Panc1 (cell line): Measurements from ENCODE around the gene MTCH1. TPM values are rescaled to one million over a fixed set of nuclear protein-coding genes. Genes with fewer than 3 reads are reported as not detected.

ENCODE experiments used
- ATAC-seq: fragments of 200-7000 bp; cut with Tn5 transposase; 2 replicates; pipeline ENCODE4 v1.9.1; 2020; ENCODE audit warnings: mild to moderate bottlenecking, moderate library complexity
- BruUV-seq: library from RNA; stranded (reverse); fragments of 400-500 nt; replicated peaks from 2 replicates; lab custom pipeline; 2021; lab: Mats Ljungman, UMichigan
- CTCF ChIA-PET: fragments of 300-600 bp; sonication (Branson Sonifier 250); formaldehyde crosslinking; loops from one replicate; lab custom pipeline; 2022; ENCODE audit warnings: antibody characterized with exemption; lab: Charles Lee
- POLR2A ChIA-PET: fragments of 300-600 bp; sonication (Branson Sonifier 250); formaldehyde crosslinking; loops from one replicate; lab custom pipeline; 2022; ENCODE audit warnings: antibody characterized with exemption; lab: Charles Lee
- DNase-seq: peaks from one replicate; pipeline ENCODE4 v3.0.0-alpha.2; 2010; ENCODE audit warnings: low read depth, low spot score
- H3K27ac ChIP-seq: 2 replicates; pipeline ENCODE4 v1.5.1; 2011; ENCODE audit warnings: mild to moderate bottlenecking, low read length, inconsistent platforms
- H3K27me3 ChIP-seq: fragments of 200-500 bp; sonication (Bioruptor generic); 2 replicates; pipeline ENCODE4 v1.6.0; 2014; ENCODE audit warnings: low read length, inconsistent platforms; ENCODE audit not compliant: control insufficient read depth, insufficient read depth
- H3K36me3 ChIP-seq: fragments of 200-500 bp; sonication (Bioruptor generic); 2 replicates; pipeline ENCODE4 v1.5.1; 2014; ENCODE audit warnings: inconsistent platforms, mild to moderate bottlenecking, low read length, moderate library complexity; ENCODE audit not compliant: control insufficient read depth, insufficient read depth
- H3K4me1 ChIP-seq: 2 replicates; pipeline ENCODE4 v1.5.1; 2011; ENCODE audit warnings: inconsistent platforms, mild to moderate bottlenecking, low read length, moderate library complexity; ENCODE audit not compliant: control insufficient read depth, insufficient read depth
- H3K4me3 ChIP-seq, 2 experiments: 2 replicates each; pipeline ENCODE4 v1.5.1; 2011 to 2012; ENCODE audit warnings: low read depth in 2 of 2, low read length in 2 of 2, mild to moderate bottlenecking in 2 of 2, inconsistent platforms in 1 of 2, moderate library complexity in 1 of 2
- H3K9me3 ChIP-seq: fragments of 200-500 bp; sonication (Bioruptor generic); 2 replicates; pipeline ENCODE4 v1.5.1; 2014; ENCODE audit warnings: low read depth, mild to moderate bottlenecking, inconsistent platforms, low read length, moderate library complexity; ENCODE audit not compliant: control insufficient read depth, insufficient read depth
- POLR2AphosphoS5 ChIP-seq: IDR thresholded peaks from 2 replicates; pipeline ENCODE4 v1.6.1; 2012; ENCODE audit warnings: mild to moderate bottlenecking, low read depth, low read length, moderate library complexity
- SIN3A ChIP-seq: IDR thresholded peaks from 2 replicates; pipeline ENCODE4 v1.6.1; 2012; ENCODE audit warnings: low read depth, mild to moderate bottlenecking, low read length, moderate library complexity, borderline replicate concordance; ENCODE audit not compliant: insufficient read depth
- TCF7L2 ChIP-seq: IDR thresholded peaks from 2 replicates; pipeline ENCODE4 v1.6.1; 2011; ENCODE audit warnings: mild to moderate bottlenecking, low read depth, low read length, inconsistent platforms
- in situ Hi-C: cut with HindIII; loops from 2 replicates; pipeline ENCODE4 v1.10.0; 2016; ENCODE audit warnings: low sequenced_read_pairs, low pct_unique_long_range_greater_than_20kb
- intact Hi-C: fragments of 100-400 bp; cut with micrococcal nuclease; formaldehyde crosslinking; loops from one replicate; pipeline ENCODE4 v1.10.0; 2022; ENCODE audit not compliant: unreplicated experiment
- total RNA-seq: library from RNA; stranded (reverse); gene quantifications from one replicate; pipeline ENCODE4 v1.2.1, GENCODE V29; 2021; ENCODE audit not compliant: unreplicated experiment
- TF ChIP-seq, protein P1 (sequence below): fragments of 450-650 bp; IDR thresholded peaks from 2 replicates; pipeline ENCODE4 v1.5.1; 2017; ENCODE audit warnings: mild to moderate bottlenecking
- TF ChIP-seq, protein P2 (sequence below), 2 experiments: IDR thresholded peaks; 2 replicates each; pipeline ENCODE4 v1.6.1; 2011 to 2012; ENCODE audit warnings: low read depth in 2 of 2, control low read depth in 1 of 2, low read length in 1 of 2, mild to moderate bottlenecking in 1 of 2, moderate library complexity in 1 of 2; ENCODE audit not compliant: insufficient read depth in 1 of 2

MTCH1 gene
- total RNA-seq, 1 experiment from 2014 or later: 223 TPM

GRCh38 chr6:36961441-36962435 lies 24.3 kb downstream of the MTCH1 start:
- H3K9me3 ChIP-seq: no peaks in the 10 kb centered on the region
- POLR2A ChIA-PET: no interaction called here
- CTCF ChIA-PET: no interaction called here
- no peak for ATAC-seq
- intact Hi-C loops: no loop called here
- no peaks in the 10 kb centered on the region for H3K36me3 ChIP-seq
- H3K27ac ChIP-seq: no peak overlapping the region
- BruUV-seq: no TSS peak
- TF ChIP-seq, protein P1, sequence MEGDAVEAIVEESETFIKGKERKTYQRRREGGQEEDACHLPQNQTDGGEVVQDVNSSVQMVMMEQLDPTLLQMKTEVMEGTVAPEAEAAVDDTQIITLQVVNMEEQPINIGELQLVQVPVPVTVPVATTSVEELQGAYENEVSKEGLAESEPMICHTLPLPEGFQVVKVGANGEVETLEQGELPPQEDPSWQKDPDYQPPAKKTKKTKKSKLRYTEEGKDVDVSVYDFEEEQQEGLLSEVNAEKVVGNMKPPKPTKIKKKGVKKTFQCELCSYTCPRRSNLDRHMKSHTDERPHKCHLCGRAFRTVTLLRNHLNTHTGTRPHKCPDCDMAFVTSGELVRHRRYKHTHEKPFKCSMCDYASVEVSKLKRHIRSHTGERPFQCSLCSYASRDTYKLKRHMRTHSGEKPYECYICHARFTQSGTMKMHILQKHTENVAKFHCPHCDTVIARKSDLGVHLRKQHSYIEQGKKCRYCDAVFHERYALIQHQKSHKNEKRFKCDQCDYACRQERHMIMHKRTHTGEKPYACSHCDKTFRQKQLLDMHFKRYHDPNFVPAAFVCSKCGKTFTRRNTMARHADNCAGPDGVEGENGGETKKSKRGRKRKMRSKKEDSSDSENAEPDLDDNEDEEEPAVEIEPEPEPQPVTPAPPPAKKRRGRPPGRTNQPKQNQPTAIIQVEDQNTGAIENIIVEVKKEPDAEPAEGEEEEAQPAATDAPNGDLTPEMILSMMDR: no peak
- TF ChIP-seq SIN3A (no peak), TCF7L2 (no peak), POLR2AphosphoS5 (no peak)
- TF ChIP-seq, protein P2, sequence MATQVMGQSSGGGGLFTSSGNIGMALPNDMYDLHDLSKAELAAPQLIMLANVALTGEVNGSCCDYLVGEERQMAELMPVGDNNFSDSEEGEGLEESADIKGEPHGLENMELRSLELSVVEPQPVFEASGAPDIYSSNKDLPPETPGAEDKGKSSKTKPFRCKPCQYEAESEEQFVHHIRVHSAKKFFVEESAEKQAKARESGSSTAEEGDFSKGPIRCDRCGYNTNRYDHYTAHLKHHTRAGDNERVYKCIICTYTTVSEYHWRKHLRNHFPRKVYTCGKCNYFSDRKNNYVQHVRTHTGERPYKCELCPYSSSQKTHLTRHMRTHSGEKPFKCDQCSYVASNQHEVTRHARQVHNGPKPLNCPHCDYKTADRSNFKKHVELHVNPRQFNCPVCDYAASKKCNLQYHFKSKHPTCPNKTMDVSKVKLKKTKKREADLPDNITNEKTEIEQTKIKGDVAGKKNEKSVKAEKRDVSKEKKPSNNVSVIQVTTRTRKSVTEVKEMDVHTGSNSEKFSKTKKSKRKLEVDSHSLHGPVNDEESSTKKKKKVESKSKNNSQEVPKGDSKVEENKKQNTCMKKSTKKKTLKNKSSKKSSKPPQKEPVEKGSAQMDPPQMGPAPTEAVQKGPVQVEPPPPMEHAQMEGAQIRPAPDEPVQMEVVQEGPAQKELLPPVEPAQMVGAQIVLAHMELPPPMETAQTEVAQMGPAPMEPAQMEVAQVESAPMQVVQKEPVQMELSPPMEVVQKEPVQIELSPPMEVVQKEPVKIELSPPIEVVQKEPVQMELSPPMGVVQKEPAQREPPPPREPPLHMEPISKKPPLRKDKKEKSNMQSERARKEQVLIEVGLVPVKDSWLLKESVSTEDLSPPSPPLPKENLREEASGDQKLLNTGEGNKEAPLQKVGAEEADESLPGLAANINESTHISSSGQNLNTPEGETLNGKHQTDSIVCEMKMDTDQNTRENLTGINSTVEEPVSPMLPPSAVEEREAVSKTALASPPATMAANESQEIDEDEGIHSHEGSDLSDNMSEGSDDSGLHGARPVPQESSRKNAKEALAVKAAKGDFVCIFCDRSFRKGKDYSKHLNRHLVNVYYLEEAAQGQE (IDR thresholded peaks at IDR 0.05; ENCODE audit: insufficient read depth in 1 of 2, low read depth in 2 of 2, low read length in 1 of 2): no peak
- no peak for DNase-seq
- peaks cover 8% of the 10 kb centered on the region; the same call in 1 of the 2 replicates for H3K4me1 ChIP-seq
- in situ Hi-C loops: no loop called here
- H3K4me3 ChIP-seq: no peak overlapping the region
- no peaks in the 10 kb centered on the region for H3K27me3 ChIP-seq

- H3K9me3 ChIP-seq: no peaks in the 10 kb centered on the region
- H3K36me3 ChIP-seq: no peaks in the 10 kb centered on the region
- POLR2A ChIA-PET: no interaction called here
- DNase-seq (no peak), ATAC-seq (no peak)
- peaks cover 8% of the 10 kb centered on the region; the same call in 1 of the 2 replicates for H3K4me1 ChIP-seq
- BruUV-seq: no TSS peak
- CTCF ChIA-PET: no interaction called here
- no peak overlapping the region for H3K27ac ChIP-seq
- TF ChIP-seq POLR2AphosphoS5 (no peak), TCF7L2 (no peak), SIN3A (no peak)
- TF ChIP-seq, protein P1: no peak
- TF ChIP-seq, protein P2 (IDR thresholded peaks at IDR 0.05; ENCODE audit: insufficient read depth in 1 of 2, low read depth in 2 of 2, low read length in 1 of 2): no peak
- intact Hi-C loops (no loop called here), in situ Hi-C loops (no loop called here)
- no peak overlapping the region for H3K4me3 ChIP-seq
- H3K27me3 ChIP-seq: no peaks in the 10 kb centered on the region
Measured at GRCh38 chr6:36959555-36960250, 26.3 kb downstream of the MTCH1 start.
